ENCODE data around the gene RSBN1.
A peak's percentile ranks its signal among the peaks of the same experiment; 100 is the strongest.

The RSBN1 gene

DNA sequence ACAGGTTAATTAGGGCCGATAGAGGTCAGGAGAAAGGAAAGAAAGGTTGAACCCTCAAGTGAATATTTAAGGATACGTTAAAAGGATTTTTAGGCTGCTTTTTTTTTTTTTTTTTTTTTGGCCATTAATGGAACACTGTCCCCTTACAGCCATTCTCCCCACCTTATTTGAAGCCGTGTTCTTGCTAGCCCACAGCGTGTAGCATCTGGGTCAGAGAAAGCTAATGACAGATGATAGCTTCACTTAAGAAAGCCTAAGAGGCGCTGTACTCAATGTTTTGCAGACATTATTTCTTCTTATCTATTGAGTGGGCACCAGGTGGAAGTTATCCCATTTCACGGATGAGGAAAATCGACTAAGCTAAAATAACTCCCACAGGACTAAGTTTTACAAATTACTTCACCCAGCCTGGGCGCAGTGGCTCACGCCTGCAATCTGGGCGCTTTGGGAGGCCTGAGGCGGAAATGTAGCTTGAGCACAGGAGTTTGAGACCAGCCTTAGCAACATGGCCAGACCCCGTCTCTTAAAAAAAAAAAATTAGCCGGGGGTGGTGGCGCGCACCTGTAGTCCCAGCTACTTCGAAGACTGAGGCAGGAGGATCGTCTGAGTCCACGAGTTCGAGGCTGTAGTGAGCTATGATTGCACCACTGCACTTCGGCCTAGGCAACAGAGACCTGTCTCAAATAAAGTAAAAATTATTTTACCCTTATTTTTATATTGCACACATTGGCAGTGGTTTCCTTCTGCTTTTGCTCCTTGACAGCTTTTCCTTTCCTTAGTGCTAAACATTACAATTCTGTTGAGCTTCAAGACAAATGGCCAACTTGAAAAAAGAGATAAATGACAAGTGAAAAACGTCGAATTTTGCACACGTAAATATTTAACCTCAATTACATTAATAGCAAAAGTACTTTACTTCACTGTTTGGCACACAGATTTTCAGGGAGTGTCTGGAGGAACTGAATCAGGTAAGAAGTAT is 51.9 kb downstream of the RSBN1 start (continued):
- TF ChIP-seq ZBTB49 (tag by site-specific recombination; IDR thresholded peaks at IDR 0.05; ENCODE audit: low read depth) (no peak), ZNF560 (tag by site-specific recombination; IDR thresholded peaks at IDR 0.05; ENCODE audit: borderline replicate concordance) (no peak), ZNF529 (tag by site-specific recombination; IDR thresholded peaks at IDR 0.05; ENCODE audit: insufficient replicate concordance) (no peak), ZNF416 (tag by site-specific recombination; IDR thresholded peaks at IDR 0.05) (no peak), ZNF654 (tag by site-specific recombination; IDR thresholded peaks at IDR 0.05; ENCODE audit: low read depth) (no peak), ZSCAN5A (tag by site-specific recombination; IDR thresholded peaks at IDR 0.05) (no peak), ZSCAN30 (tag by site-specific recombination; IDR thresholded peaks at IDR 0.05) (no peak), ZNF112 (tag by site-specific recombination; IDR thresholded peaks at IDR 0.05) (no peak)
- TF ChIP-seq, protein P1, sequence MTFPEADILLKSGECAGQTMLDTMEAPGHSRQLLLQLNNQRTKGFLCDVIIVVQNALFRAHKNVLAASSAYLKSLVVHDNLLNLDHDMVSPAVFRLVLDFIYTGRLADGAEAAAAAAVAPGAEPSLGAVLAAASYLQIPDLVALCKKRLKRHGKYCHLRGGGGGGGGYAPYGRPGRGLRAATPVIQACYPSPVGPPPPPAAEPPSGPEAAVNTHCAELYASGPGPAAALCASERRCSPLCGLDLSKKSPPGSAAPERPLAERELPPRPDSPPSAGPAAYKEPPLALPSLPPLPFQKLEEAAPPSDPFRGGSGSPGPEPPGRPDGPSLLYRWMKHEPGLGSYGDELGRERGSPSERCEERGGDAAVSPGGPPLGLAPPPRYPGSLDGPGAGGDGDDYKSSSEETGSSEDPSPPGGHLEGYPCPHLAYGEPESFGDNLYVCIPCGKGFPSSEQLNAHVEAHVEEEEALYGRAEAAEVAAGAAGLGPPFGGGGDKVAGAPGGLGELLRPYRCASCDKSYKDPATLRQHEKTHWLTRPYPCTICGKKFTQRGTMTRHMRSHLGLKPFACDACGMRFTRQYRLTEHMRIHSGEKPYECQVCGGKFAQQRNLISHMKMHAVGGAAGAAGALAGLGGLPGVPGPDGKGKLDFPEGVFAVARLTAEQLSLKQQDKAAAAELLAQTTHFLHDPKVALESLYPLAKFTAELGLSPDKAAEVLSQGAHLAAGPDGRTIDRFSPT (tag by site-specific recombination; IDR thresholded peaks at IDR 0.05), result no peak

DNA sequence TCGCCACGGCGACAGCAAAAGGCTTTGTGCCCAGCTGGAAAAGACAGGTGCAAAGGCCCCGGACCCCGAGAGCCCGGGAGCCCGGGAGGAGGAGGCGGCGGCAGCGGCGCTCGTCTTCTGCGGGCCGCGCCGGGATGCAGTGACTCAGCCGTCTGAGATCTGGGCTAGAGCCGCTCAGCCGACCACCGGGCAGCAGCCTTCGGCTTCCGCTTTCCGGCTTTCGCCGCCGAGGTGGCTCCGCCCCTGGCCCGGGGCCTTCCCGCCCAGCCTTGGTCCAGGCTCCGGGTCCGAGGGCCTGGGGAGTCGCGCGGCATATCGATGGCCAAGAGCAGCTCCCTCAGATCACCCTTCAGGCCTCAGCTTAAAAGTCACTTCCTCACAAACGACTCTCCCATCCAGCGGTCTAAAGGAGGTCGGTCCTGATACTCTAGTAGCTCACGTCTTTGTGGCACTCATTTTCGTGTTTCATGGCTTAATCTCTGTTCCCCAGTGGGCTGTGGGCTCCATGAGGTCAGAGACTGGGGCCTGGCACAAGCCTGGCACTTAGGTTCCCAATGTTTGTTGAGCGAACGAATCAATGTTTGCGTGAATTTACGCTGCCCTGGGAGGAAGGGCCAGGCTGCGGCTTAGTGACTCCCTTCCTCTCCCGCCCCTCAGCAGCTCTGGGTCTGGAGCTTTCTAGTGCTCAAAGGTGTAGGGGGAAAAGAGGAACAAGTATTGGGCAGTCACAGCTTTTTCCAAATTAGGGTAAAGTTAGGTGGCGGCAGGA is 52.8 kb downstream of the RSBN1 start, which contains the start of gene PHTF1:
Gene PHTF1, minus strand, starts transcription at position 154 of the 769 bp plus-strand sequence. CDS start 783 bp downstream, outside the sequence.
- ChIA-PET POLR2A (interaction anchor here (0.6 to 2.9 kb wide), 11 partner anchors 11 to 1361 kb away, joined by 3 to 32 read pairs (median 3); partner anchors contain the start of genes HIPK1 and RSBN1), CTCF (interaction anchor here (0.6 to 1.3 kb wide), 7 partner anchors 11 to 613 kb away, joined by 3 to 9 read pairs (median 3); partner anchors contain the start of gene OLFML3)
- H3K27ac ChIP-seq (ENCODE audit: extremely low read depth, low read depth, low read length), result peak within 1 kb of the TSS; percentile 94
- TF ChIP-seq WT1 (tag by site-specific recombination; IDR thresholded peaks at IDR 0.05) (no peak), ZNF843 (tag by site-specific recombination; IDR thresholded peaks at IDR 0.05) (peak; percentile 14; the same call in 1 of the 2 replicates), KLF16 (tag by site-specific recombination; IDR thresholded peaks at IDR 0.05) (peak; percentile 24; the same call in 1 of the 2 replicates), SP7 (tag by site-specific recombination; IDR thresholded peaks at IDR 0.05) (peak; percentile 67; the same call in 1 of the 2 replicates), AEBP2 (tag by site-specific recombination; IDR thresholded peaks at IDR 0.05; ENCODE audit: borderline replicate concordance) (no peak), SALL2 (tag by site-specific recombination; IDR thresholded peaks at IDR 0.05; ENCODE audit: borderline replicate concordance) (no peak), ZNF354C (tag by site-specific recombination; IDR thresholded peaks at IDR 0.05; ENCODE audit: borderline replicate concordance, low read depth) (no peak)
- TF ChIP-seq, protein P2, sequence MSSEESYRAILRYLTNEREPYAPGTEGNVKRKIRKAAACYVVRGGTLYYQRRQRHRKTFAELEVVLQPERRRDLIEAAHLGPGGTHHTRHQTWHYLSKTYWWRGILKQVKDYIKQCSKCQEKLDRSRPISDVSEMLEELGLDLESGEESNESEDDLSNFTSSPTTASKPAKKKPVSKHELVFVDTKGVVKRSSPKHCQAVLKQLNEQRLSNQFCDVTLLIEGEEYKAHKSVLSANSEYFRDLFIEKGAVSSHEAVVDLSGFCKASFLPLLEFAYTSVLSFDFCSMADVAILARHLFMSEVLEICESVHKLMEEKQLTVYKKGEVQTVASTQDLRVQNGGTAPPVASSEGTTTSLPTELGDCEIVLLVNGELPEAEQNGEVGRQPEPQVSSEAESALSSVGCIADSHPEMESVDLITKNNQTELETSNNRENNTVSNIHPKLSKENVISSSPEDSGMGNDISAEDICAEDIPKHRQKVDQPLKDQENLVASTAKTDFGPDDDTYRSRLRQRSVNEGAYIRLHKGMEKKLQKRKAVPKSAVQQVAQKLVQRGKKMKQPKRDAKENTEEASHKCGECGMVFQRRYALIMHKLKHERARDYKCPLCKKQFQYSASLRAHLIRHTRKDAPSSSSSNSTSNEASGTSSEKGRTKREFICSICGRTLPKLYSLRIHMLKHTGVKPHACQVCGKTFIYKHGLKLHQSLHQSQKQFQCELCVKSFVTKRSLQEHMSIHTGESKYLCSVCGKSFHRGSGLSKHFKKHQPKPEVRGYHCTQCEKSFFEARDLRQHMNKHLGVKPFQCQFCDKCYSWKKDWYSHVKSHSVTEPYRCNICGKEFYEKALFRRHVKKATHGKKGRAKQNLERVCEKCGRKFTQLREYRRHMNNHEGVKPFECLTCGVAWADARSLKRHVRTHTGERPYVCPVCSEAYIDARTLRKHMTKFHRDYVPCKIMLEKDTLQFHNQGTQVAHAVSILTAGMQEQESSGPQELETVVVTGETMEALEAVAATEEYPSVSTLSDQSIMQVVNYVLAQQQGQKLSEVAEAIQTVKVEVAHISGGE (tag by site-specific recombination; conservative IDR thresholded peaks at IDR 0.05; ENCODE audit: low read depth), result peak; percentile 66
- TF ChIP-seq, protein P3, sequence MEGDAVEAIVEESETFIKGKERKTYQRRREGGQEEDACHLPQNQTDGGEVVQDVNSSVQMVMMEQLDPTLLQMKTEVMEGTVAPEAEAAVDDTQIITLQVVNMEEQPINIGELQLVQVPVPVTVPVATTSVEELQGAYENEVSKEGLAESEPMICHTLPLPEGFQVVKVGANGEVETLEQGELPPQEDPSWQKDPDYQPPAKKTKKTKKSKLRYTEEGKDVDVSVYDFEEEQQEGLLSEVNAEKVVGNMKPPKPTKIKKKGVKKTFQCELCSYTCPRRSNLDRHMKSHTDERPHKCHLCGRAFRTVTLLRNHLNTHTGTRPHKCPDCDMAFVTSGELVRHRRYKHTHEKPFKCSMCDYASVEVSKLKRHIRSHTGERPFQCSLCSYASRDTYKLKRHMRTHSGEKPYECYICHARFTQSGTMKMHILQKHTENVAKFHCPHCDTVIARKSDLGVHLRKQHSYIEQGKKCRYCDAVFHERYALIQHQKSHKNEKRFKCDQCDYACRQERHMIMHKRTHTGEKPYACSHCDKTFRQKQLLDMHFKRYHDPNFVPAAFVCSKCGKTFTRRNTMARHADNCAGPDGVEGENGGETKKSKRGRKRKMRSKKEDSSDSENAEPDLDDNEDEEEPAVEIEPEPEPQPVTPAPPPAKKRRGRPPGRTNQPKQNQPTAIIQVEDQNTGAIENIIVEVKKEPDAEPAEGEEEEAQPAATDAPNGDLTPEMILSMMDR (tag by site-specific recombination; IDR thresholded peaks at IDR 0.05), result peak; percentile 29; the same call in 1 of the 2 replicates

More for the DNA sequence above, 52.8 kb downstream of the RSBN1 start, which contains the start of gene PHTF1:
- Histone ChIP-seq H3K4me3 (ENCODE audit: low read depth, low read length) (peak within 1 kb of the TSS; percentile 83), H3K4me1 (ENCODE audit: control insufficient read depth, insufficient read depth, low read length) (peaks cover 4% of the 10 kb centered on the region; the same call in 1 of the 2 replicates), H3K9me3 (ENCODE audit: control insufficient read depth, insufficient read depth, low read depth, low read length) (no peaks in the 10 kb centered on the region), H3K36me3 (ENCODE audit: control insufficient read depth in 2 of 2, insufficient read depth in 1 of 2, low read length in 2 of 2) (peaks cover 0 to 19% of the 10 kb centered on the region in 2 experiments; a peak in 2 of 3 replicates)

All from HEK293 (cell line).